T-cell (primary cell): ENCODE measurements around the gene RASIP1. TPM values are rescaled to one million over a fixed set of nuclear protein-coding genes. Genes with fewer than 3 reads are reported as not detected.

ENCODE experiments used
- ATAC-seq, 4 experiments: fragments of 200-7000 bp in 3 of 4; fragments of 150-1000 bp in 1 of 4; cut with Tn5 transposase; replicated peaks in 1 of 4; 1 replicate in 3 of 4; 2 replicates in 1 of 4; pipeline ENCODE4 v1.10.0; 2021; ENCODE audit warnings: moderate library complexity in 3 of 4, mild to moderate bottlenecking in 2 of 4, moderate number of reproducible peaks in 1 of 4
- CTCF ChIA-PET, 2 donors: fragments of 300-600 bp; sonication (Branson Sonifier 250); formaldehyde crosslinking; loops; one replicate each; lab custom pipeline; 2022; ENCODE audit warnings: antibody characterized with exemption in 2 of 2; lab: Charles Lee
- POLR2A ChIA-PET, 2 donors: fragments of 300-600 bp; sonication (Branson Sonifier 250); formaldehyde crosslinking; loops; one replicate each; lab custom pipeline; 2022; ENCODE audit warnings: antibody characterized with exemption in 2 of 2; lab: Charles Lee
- DNase-seq, 35 experiments: peaks; one replicate each; pipeline versions ENCODE4 v3.0.0 to v3.0.0-alpha.2; 2013 to 2023
- H3K27ac ChIP-seq: one replicate; pipeline ENCODE4 v1.5.1; 2013; ENCODE audit warnings: low read length
- H3K27me3 ChIP-seq, 2 experiments: replicated peaks in 1 of 2; 1 replicate in 1 of 2; 2 replicates in 1 of 2; pipeline versions ENCODE4 v1.6.1 to v1.7.0; 2013; ENCODE audit warnings: low read length in 1 of 2, mixed read lengths in 1 of 2; ENCODE audit not compliant: control insufficient read depth in 2 of 2, insufficient read depth in 2 of 2; ENCODE audit errors: extremely low read depth in 1 of 2
- H3K36me3 ChIP-seq, 2 donors: 1 replicate in 1 of 2; 2 replicates in 1 of 2; pipeline versions ENCODE4 v1.6.1 to v1.7.0; 2013; ENCODE audit warnings: low read length in 1 of 2; ENCODE audit not compliant: control insufficient read depth in 2 of 2, insufficient read depth in 1 of 2; ENCODE audit errors: extremely low read depth in 1 of 2
- H3K4me1 ChIP-seq, 2 experiments: 1 replicate in 1 of 2; 2 replicates in 1 of 2; pipeline versions ENCODE4 v1.6.1 to v1.7.0; 2013; ENCODE audit warnings: low read length in 2 of 2, mixed read lengths in 1 of 2; ENCODE audit not compliant: insufficient read depth in 2 of 2, control insufficient read depth in 1 of 2; ENCODE audit errors: extremely low read depth in 1 of 2
- H3K4me3 ChIP-seq, 2 donors: 1 replicate in 1 of 2; 2 replicates in 1 of 2; pipeline versions ENCODE4 v1.5.1 to v1.7.0; 2013; ENCODE audit warnings: mild to moderate bottlenecking in 2 of 2, low read length in 1 of 2, moderate library complexity in 1 of 2; ENCODE audit not compliant: control insufficient read depth in 1 of 2; ENCODE audit errors: extremely low read depth in 1 of 2
- H3K9me3 ChIP-seq: 2 replicates; pipeline ENCODE4 v1.7.0; 2013
- H3K27ac Mint-ChIP-seq, 2 donors: one replicate each; pipeline ENCODE4 v1.8.0; 2020 to 2021; ENCODE audit warnings: mild to moderate bottlenecking in 2 of 2, mixed read lengths in 2 of 2
- H3K27me3 Mint-ChIP-seq, 2 donors: one replicate each; pipeline ENCODE4 v1.8.0; 2021 to 2022; ENCODE audit warnings: mixed read lengths in 2 of 2
- H3K36me3 Mint-ChIP-seq: one replicate; pipeline ENCODE4 v1.8.0; 2021; ENCODE audit warnings: mixed read lengths
- H3K4me1 Mint-ChIP-seq, 3 donors: one replicate each; pipeline ENCODE4 v1.8.0; 2020 to 2022; ENCODE audit warnings: mixed read lengths in 3 of 3, mild to moderate bottlenecking in 1 of 3
- H3K4me3 Mint-ChIP-seq, 3 donors: one replicate each; pipeline ENCODE4 v1.8.0; 2020 to 2022; ENCODE audit warnings: mild to moderate bottlenecking in 3 of 3, mixed read lengths in 3 of 3, moderate library complexity in 3 of 3
- H3K9me3 Mint-ChIP-seq, 3 donors: one replicate each; pipeline ENCODE4 v1.8.0; 2020 to 2022; ENCODE audit warnings: mixed read lengths in 3 of 3
- WGBS: methylation state at CpG from one replicate; pipeline ENCODE4 v1.1.5; 2013; ENCODE audit warnings: missing lambda C conversion rate; ENCODE audit not compliant: insufficient coverage; 5-methylcytosine and 5-hydroxymethylcytosine counted together
- total RNA-seq, 35 experiments: library from RNA in 6 of 35; stranded (reverse) in 6 of 35; fragments of 120-200 nt in 1 of 35; gene quantifications; one replicate each; pipeline versions ENCODE4 v1.2.1 to v1.2.4 and lab custom pipeline; 2013 to 2026

Gene RASIP1
- total RNA-seq, 5 donors from 2014 or later (not counting 1 experiment from before 2014, with no cell fraction given) = 0.23 to 0.65 (median 0.32) TPM; not detected in 2

GRCh38 chr19:48714759-48715675 is 25.4 kb downstream of the RASIP1 start:
- Histone ChIP-seq H3K4me1 (peaks cover 2 to 21% of the 10 kb centered on the region in 2 experiments), H3K4me3 (peak overlapping the region; percentile 60 to 62), H3K27me3 (no peaks in the 10 kb centered on the region), H3K36me3 (no peaks in the 10 kb centered on the region), H3K27ac (peak overlapping the region; percentile 69), H3K9me3 (no peaks in the 10 kb centered on the region)
- POLR2A ChIA-PET = no interaction called here
- ATAC-seq = no peak
- peak overlapping the region; percentile 55 to 78 for H3K27ac Mint-ChIP-seq
- H3K36me3 Mint-ChIP-seq = no peaks in the 10 kb centered on the region
- 80% methylated on average over 23 of the region's 26 CpGs for WGBS
- DNase-seq = no peak
- no peaks in the 10 kb centered on the region for H3K27me3 Mint-ChIP-seq
- H3K4me1 Mint-ChIP-seq = peaks cover 16 to 21% (median 17%) of the 10 kb centered on the region in 3 donors
- no peaks in the 10 kb centered on the region for H3K9me3 Mint-ChIP-seq
- CTCF ChIA-PET = interaction anchor here in 1 of 2 donors (0.7 kb wide), 1 partner anchor 21 kb away, joined by 4 read pairs; no protein-coding TSS in a partner anchor
- peak overlapping the region; percentile 84 to 86 (median 85) for H3K4me3 Mint-ChIP-seq

DNA sequence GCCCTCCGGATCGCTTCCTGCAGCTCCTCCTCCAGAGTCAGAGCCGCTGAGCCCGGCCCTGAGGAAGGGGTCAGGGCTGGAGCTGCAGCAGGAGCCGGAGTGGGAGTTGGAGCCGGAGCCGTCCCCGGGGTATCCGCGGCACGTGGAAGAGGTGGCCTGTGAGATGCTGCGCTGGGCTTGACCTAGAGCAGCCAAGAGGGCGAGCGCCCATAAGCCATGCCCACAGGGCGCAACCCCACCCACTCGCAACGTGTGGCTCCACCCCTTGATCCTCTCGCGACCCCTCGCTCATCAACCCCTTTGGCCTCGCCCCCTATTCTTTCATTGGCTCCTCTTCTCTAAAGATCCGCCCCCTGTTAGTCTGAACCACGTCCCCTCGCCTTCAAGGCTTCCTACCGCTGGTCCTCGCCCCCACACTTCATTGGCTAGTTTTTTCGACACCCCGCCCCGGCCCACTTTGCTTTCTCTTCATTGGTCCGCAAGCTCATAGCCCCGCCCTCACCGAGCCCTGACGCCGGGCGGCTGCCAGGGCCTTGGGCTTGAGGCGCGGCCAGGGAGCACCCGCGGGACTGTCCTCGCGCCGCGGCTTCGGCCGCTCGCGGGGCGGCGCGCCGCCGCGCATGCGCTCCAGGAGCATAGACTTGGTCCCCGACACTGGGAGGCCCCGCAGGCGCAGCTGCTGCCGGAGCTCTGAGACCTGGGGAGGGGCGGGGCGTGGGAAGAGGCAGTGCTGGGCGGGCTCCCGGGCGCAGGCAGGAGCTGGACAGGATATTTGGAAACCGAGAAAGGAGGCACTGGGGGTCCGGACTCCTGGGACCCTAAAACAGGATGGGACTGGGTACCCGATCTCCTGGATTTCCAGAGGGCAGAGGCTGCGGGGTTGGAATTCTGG is 26.3 kb downstream of the RASIP1 start:
- Mint-ChIP-seq H3K4me3 (peak overlapping the region; percentile 84 to 86 (median 85)), H3K27me3 (no peaks in the 10 kb centered on the region), H3K27ac (peak overlapping the region; percentile 79 to 80), H3K9me3 (no peaks in the 10 kb centered on the region), H3K4me1 (peaks cover 16 to 21% (median 17%) of the 10 kb centered on the region in 3 donors), H3K36me3 (no peaks in the 10 kb centered on the region)
- no peaks in the 10 kb centered on the region for H3K27me3 ChIP-seq
- POLR2A ChIA-PET = interaction anchor here in 1 of 2 donors (0.5 kb wide), 1 partner anchor 17 kb away, joined by 8 read pairs; no protein-coding TSS in a partner anchor
- ATAC-seq (peak; percentile 92 to 95 (median 94)), DNase-seq (peak; percentile 90 to 98 (median 95))
- peaks cover 2 to 21% of the 10 kb centered on the region in 2 experiments for H3K4me1 ChIP-seq
- peak overlapping the region; percentile 69 for H3K27ac ChIP-seq
- H3K36me3 ChIP-seq = no peaks in the 10 kb centered on the region
- H3K4me3 ChIP-seq = peak overlapping the region; percentile 60 to 74
- no peaks in the 10 kb centered on the region for H3K9me3 ChIP-seq
- CTCF ChIA-PET = interaction anchor here (0.5 to 0.7 kb wide), 2 partner anchors 22 to 114 kb away, joined by 3 to 4 read pairs; no protein-coding TSS in a partner anchor
- WGBS = 1% methylated on average over 57 of the region's 67 CpGs

DNA sequence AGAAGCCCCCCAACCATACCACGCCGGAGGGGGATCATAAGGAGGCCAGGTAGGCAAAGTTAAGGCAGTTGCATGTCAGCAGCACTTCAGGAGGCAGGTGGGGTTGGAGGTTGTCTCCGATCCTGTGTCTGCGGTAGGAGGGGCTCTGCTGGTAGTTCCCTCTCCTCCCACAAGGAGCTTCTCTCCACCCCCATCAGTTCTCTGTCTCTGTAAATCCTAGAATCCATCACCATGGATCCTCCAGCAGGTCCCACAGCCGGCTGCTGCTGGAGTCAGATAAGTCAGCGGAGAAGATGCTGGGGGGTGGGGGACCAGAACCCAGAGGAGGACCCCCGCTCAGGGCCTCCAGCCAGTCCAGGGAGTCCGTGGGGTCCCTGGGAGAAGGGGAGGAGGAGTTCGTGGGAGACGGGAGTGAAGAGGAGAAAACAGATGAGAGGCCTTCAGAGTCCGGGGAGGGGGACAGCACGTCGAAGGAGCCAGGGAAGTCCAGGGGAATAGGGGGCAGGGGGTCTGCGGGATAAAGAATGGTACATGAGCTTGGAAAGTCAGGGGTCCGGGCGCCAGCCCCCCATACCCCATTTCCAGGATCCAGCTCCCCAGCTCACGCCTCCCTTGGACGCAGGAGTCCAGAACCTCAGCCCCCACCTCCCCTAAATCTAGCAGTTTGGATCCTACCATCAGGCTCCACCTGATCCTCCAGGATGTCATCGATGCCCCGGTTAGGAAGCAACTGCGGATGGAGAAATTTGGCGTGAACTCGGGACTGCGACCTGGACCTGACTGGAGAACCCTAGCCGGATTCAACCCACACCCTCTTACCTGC is 27.2 kb downstream of the RASIP1 start:
- Mint-ChIP-seq H3K27me3 (no peaks in the 10 kb centered on the region), H3K9me3 (no peaks in the 10 kb centered on the region), H3K4me3 (peak overlapping the region; percentile 84 to 86 (median 85)), H3K4me1 (peaks cover 17 to 20% (median 18%) of the 10 kb centered on the region in 3 donors), H3K27ac (peak overlapping the region in 1 of 2 donors; percentile 79), H3K36me3 (no peaks in the 10 kb centered on the region)
- POLR2A ChIA-PET = no interaction called here
- no peaks in the 10 kb centered on the region for H3K36me3 ChIP-seq
- DNase-seq = peak in 1 of 35 experiments; percentile 33
- H3K4me1 ChIP-seq = peaks cover 2 to 21% of the 10 kb centered on the region in 2 experiments
- H3K27ac ChIP-seq = no peak overlapping the region
- H3K27me3 ChIP-seq = no peaks in the 10 kb centered on the region
- 5% methylated on average over 13 of the region's 25 CpGs for WGBS
- H3K4me3 ChIP-seq = peak overlapping the region; percentile 60 to 74
- H3K9me3 ChIP-seq = no peaks in the 10 kb centered on the region
- no peak for ATAC-seq
- CTCF ChIA-PET = interaction anchor here in 1 of 2 donors (0.5 to 0.8 kb wide), 2 partner anchors 75 to 643 kb away, joined by 3 to 7 read pairs; no protein-coding TSS in a partner anchor

DNA sequence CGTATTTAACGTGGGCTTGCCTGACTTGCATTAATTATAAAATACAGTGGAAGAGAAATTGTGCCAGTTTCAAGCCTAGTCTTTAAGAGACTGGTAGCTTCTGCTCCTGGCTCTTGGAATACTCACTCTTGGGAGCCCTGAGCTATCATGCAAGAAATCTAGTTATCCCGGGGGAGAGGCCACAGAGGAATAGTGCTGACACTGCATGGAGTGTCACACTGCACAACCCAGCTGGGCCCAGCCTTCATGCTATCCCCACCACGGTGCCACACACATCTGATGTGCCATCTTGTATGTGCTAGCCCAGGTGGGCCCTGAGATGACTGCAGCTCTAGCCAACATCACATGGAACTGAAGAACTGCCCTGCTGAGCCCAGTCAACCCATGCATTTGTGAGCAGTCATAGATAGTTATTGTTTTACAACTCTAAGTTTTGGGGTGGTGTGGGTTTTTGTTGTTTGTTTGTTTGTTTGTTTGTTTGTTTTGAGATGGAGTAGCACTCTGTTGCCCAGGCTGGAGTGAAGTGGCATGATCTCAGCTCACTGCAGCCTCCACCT is 29.2 kb downstream of the RASIP1 start:
- peaks cover 7% of the 10 kb centered on the region for H3K36me3 Mint-ChIP-seq
- H3K9me3 ChIP-seq = no peaks in the 10 kb centered on the region
- ATAC-seq (no peak), DNase-seq (no peak)
- no peak overlapping the region for H3K4me3 ChIP-seq
- H3K27ac Mint-ChIP-seq = no peak overlapping the region
- H3K9me3 Mint-ChIP-seq = no peaks in the 10 kb centered on the region
- no peaks in the 10 kb centered on the region for H3K27me3 ChIP-seq
- WGBS = 95% methylated on average over 2 of the region's 4 CpGs
- peaks cover 2 to 21% of the 10 kb centered on the region in 2 experiments for H3K4me1 ChIP-seq
- H3K4me3 Mint-ChIP-seq = no peak overlapping the region
- H3K4me1 Mint-ChIP-seq = peaks cover 17 to 23% (median 20%) of the 10 kb centered on the region in 3 donors
- no peak overlapping the region for H3K27ac ChIP-seq
- H3K27me3 Mint-ChIP-seq = no peaks in the 10 kb centered on the region
- POLR2A ChIA-PET = no interaction called here
- peaks cover 0 to 2% of the 10 kb centered on the region in 2 donors for H3K36me3 ChIP-seq
- CTCF ChIA-PET = interaction anchor here in 1 of 2 donors (0.7 kb wide), 1 partner anchor 308 kb away, joined by 8 read pairs; no protein-coding TSS in a partner anchor

- no peak overlapping the region for H3K4me3 ChIP-seq
- WGBS = 96% methylated on average over 11 of the region's 11 CpGs
- ChIA-PET CTCF (no interaction called here), POLR2A (no interaction called here)
- no peak for DNase-seq
- Mint-ChIP-seq H3K27ac (no peak overlapping the region), H3K27me3 (no peaks in the 10 kb centered on the region), H3K4me1 (peaks cover 7 to 16% (median 8%) of the 10 kb centered on the region in 3 donors), H3K36me3 (peaks cover 23% of the 10 kb centered on the region), H3K9me3 (no peaks in the 10 kb centered on the region), H3K4me3 (no peak overlapping the region)
- peaks cover 0 to 6% of the 10 kb centered on the region in 2 donors for H3K36me3 ChIP-seq
- H3K4me1 ChIP-seq = peaks cover 0 to 9% of the 10 kb centered on the region in 2 experiments
- no peaks in the 10 kb centered on the region for H3K27me3 ChIP-seq
- H3K27ac ChIP-seq = no peak overlapping the region
- no peak for ATAC-seq
- H3K9me3 ChIP-seq = no peaks in the 10 kb centered on the region
Observed at GRCh38 chr19:48708471-48708870, 31.9 kb downstream of the RASIP1 start.
